Eye (tissue), 1 donor: ENCODE measurements around the gene PUM1.
"Not testable (repeated sequence)": the region's sequence is repeated elsewhere in the genome, so short reads cannot be mapped to it uniquely, and the experiment has no call there.

Source experiments
- DNase-seq: peaks from one replicate; pipeline ENCODE4 v3.0.0-alpha.2; 2015

PUM1 gene

DNA sequence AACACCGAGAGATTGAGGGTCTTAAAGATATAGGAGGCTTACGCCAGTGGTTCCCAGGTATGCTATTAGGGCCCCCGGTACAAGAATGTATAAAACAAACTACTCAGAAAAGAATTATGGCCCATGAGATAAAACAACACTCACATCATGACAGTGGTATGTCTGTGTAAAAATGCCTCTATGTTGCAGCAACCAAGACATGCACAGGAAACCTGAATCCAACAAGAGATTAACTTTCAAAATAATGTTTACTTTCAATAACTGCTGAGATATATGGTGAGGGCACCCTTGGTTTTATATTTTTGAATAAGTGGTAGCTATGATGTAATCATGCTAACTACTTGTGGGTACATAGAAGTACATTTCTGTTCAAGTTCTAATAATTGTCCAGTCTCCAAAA, 74.9 kb downstream of the PUM1 start:
- DNase-seq = no peak

DNA sequence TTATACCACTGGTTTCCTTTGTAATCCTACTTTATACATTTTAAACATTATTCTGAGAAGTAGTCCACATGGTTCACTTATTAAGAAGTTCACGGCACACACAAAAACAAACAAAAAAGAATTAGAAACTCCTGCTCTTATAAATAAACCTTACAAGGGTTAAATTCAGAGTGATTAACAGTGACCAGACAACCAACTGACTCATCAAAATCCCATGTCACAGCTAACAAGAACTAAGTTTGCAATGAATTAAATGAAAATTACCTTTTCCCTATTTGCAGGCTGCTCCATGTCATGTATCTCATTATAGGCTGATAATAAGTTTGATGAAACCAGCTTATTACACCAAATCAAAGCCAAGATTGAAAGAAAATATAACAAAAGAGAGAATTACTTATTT, 77.5 kb downstream of the PUM1 start:
- no peak for DNase-seq

DNA sequence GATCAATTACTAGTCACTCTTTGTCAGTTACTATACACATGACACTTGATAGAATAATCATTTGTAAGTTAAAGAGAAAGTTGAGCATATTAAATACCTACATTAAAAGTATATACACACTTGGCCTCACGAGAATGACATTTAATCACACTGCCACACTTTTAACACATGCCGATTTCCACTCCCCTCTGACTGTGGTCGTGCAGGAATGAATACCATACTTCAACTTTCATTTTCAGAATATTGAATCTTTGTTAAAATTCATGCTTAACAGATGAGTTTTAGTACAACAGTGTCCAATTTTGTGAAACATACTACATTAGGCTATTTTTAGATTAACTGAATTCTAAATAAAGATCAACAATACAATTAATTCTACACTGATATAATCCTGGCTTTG, 78.8 kb downstream of the PUM1 start:
- DNase-seq = no peak

DNA sequence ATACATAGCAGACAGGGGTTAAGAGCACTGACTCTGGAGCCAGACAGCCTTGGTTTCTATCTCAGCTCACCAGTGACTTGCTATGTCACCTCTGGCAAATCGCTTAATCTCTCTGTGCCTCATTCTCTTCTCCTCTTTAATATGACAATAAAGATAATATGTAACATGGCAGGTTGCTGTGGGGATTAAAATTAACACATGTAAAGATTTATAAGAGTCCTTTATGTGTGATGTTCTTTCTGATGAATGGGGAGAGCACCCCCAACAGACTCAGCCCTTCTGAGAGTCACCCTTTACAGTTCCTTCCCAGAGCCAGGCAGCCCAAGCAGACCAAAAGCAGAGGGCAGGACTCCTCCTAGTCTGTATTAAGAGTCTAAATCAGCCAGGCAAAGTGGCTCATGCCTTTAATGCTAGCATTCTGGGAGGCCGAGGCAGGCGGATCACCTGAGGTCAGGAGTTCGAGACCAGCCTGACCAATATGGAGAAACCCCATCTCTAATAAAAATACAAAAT, 80.5 kb downstream of the PUM1 start:
- DNase-seq = no peak

DNA sequence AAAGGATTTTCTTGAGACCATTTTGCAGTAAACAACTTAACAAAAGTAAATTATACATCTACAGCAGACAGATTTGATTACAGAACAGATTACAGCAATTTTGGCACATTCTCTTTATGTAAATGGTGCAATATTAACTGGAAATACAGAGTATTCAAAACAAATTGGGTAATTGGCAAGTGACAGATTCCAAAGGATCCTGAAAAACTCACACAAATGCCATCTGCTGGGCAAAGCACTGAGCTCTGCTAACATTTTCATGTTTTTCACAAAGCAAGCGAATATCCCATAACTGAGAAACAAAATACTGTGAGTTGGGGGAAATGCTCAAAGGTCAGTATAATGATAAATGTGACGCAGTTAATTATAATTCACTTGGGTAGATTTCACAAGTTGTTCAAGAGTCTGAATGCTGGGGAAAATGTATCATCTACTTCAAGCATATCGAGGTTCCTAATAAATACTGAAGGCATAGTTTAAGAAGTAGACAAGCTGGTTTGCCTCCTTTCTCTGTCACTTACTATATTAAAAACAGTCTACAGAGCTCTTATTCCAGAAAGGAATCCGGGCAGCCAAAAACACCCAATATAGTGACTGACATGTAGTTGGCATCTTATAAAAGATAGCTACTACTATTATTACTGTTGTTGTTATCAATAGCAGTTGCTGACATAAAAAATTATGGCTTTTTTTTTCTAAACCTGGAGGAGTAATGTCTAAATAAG, 81.2 kb downstream of the PUM1 start:
- DNase-seq = no peak

DNA sequence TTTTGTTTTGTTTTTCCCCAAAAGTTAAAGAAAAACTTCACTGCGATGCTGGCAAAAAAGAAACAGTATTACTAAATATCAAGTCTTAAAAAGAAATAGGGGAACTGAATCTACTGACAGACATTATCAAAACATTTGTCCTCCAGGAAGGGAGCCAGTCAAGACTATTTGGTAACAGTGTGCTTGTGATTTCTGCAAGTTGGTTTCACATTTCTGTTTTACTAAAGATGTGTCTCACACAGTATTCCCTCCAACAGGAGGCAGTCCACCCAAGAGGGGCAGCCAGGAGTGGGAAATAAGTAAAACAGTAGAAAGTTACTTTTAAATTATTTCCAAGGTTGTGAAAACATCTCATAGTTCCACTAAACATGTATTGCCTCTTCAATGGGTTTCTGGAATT, 82.6 kb downstream of the PUM1 start:
- DNase-seq = no peak

DNA sequence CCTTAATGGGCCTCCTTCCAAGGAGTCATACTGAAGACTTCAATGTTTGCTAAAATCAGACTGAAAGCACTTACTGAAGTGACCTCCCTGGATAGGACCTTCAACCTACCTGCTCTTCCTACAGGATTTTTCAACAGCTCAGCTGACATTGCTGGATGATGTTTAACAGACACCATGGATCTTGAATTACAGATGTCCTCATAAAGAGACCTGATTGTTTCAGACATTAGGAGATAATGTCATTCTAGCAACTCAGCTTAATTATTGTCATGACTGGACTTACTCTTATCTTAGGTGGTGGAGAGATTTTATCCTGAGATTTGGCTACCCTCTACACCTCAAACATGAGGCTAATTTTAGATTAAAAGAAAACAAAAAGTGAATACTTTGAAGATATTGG, 83.1 kb downstream of the PUM1 start:
- DNase-seq = no peak

DNA sequence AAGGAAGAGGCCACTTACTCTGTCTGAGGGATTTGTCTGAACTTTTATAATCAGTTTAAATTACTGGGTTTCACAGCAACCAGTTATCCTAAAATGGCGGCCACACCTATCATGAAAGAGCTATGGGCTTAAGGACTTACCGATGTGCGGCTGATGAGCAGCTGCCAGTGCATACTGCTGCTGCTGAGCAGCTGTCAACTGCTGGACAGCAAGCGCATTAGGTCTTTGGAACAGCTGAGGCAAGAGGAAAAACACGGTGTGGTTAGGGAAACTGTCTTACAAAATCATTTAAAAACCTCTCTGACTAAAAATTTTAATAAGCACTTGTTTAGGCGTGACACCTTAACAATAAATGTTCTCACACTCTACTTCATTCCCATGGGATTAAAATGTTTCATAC, 84.3 kb downstream of the PUM1 start:
- peak; percentile 49 for DNase-seq

DNA sequence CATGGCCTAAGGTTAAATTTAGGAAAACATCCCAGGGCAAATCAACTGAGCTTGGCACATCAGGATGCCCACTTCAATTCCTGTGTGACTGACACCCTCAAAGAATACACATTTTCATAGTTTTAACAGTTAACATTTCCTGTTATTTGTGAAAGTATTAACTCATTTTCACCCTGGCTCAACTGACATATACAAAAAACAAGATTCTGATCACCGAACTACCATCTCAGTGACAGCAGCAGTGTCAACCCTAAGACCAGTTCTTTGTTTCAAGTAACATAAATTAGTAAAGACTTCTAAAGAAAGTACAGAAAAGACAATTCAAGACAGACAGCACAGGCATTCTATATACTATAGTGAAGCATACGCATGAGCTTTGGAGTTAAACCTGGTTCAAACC, 88.0 kb downstream of the PUM1 start:
- DNase-seq = no peak

DNA sequence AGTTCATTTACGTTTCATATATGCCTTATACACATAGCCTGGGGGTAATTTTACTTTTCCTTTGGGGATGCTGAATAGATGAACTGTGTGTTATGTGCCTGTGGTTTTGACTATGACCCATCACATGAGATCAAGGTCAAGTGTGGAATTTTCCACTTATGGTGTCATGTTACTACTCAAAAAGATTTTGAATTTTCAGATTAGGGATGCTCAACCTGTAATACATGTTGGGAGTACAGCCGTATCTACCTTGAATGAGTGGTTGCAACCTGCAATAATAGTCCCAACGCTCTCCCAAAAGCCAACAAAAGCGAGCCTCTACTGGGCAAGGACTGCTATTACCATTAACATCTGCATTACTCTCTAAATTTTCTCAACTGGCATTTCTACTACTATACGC, 88.4 kb downstream of the PUM1 start:
- no peak for DNase-seq

DNA sequence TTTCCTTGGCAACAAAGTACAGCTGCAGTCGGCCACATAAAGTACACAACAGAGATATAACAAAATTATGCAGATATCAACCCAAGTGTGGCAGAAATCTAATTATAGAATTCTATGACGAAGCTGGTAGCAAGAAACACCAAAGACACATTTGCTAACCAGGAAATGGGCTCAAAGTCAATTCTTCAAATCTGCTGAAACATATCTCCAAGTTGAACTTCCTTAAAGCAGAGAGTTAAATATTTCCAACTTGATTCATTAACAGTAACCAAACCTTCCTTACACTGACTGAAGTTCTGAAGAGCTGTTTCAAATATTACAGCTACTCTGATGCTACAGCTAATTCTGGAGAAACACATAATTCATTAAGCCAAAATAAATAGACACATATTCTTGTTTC, 89.4 kb downstream of the PUM1 start:
- no peak for DNase-seq

DNA sequence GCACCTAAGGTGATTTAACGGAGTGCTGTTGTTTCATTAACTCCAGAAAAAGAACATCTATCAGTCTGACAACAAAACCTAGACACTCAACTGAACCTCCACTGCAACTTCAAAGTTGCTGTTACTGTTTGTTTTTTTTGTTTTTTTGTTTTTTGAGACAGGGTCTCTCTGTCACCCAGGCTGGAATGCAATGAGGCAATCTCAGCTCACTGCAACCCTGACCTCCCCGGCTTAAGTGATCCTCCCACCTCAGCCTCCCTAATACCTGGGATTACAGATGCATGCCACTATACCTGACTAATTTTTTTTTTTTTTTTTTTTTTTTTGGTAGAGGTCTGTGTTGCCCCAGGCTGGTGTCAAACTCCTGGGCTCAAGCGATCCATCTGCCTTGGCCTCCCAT, 90.3 kb downstream of the PUM1 start:
- DNase-seq = no peak

DNA sequence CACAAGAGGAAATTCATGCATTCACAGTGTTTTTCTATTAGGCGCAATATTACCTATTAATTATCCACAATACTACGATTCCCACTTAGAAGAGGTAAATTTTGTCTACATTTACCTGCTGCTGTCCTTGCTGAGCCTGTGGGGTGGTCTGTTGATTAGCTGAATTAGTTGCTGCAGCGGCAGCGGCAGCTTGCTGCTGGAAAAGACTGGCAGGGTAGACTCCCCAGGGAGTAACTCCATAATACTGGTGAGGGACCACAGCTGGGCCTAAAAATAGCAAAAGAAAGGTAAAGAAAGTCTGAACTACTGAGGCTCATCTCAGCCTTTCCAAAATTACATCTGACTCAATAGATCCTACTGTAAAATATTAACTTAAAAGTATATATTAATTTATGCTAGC, 91.0 kb downstream of the PUM1 start:
- DNase-seq = peak; percentile 24

DNA sequence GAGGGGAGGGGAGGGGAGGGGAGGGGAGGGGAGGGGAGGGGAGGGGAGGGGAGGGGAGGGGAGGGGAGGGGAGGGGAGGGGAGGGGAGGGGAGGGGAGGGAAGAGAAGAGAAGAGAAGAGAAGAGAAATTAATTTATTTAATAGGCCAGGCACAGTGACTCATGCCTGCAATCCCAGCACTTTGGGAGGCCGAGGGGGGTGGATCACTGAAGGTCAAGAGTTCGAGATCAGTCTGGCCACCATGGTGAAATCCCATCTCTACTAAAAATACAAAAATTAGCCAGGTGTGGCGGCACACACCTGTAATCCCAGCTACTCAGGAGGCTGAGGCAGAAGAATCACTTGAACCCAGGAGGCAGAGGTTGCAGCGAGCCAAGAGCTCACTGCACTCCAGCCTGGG, 93.2 kb downstream of the PUM1 start:
- not testable (repeated sequence) for DNase-seq

DNA sequence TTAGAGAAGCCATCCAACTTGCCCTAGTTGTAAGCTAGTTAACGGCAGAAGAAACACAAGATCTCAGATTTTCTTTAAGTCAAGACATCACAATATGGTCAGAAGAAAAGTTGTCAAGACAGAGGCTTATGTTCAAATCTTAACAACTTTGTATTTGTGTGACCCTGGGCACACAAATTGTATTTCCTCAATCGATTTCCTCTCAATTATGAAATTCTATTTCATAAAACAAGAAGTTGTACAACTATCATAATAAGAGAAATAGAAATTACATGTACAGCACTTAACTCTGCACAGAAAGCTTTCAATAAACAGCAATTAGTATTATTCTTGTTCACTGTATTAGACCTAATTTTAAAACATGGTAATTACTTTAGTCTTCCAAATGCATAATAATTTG, 94.0 kb downstream of the PUM1 start:
- DNase-seq = no peak

DNA sequence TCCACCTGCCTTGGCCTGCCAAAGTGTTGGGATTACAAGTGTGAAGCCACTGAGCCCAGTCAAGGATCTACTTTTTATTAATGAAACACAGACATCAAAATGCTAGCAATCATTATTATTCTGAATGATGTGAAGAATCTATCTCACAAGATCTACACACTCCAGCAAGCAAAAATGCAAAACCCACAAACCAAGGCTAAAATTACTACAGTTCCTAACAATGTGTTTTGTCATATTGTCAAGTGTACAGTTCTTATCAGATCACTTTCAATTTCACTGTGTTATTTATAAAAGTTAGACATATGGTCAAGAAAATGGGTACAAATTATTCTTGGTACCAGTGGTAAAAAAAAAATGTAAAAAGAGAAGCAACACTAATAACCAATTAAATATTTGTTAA, 95.6 kb downstream of the PUM1 start:
- no peak for DNase-seq

DNA sequence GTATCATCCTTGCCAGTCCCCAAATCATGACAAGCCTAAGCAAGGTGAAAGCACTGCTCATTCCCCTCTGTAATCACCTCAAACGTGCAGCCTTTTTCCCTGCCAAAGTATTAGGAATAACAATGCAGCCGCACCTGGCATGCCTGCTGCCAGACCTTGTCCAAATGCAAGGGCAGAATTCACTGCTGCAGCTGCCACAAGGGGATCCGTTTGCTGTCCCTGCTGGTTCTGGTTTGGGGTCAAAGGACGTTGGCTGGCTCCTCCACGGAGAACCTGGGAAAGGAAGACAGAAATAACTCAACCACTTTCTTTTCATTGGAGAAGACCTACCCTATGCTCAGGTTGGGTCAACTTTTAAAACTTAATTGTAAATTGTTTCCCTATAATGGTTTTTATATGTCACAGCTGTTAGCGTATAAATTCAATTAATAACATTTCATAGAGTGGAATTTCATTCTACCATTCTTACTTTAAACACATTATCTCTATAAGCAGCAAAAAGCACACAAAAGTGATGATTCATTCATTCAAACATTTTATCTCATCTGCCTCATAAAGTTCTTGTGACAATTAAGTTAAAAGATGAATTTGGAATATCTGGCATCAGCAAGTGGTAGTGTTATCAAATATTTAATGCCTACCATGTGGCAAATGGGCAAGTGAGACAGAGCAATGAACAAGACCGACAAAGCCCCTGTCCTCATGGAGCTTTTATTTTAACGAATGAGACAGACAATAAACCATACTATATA, 97.1 kb downstream of the PUM1 start:
- no peak for DNase-seq

DNA sequence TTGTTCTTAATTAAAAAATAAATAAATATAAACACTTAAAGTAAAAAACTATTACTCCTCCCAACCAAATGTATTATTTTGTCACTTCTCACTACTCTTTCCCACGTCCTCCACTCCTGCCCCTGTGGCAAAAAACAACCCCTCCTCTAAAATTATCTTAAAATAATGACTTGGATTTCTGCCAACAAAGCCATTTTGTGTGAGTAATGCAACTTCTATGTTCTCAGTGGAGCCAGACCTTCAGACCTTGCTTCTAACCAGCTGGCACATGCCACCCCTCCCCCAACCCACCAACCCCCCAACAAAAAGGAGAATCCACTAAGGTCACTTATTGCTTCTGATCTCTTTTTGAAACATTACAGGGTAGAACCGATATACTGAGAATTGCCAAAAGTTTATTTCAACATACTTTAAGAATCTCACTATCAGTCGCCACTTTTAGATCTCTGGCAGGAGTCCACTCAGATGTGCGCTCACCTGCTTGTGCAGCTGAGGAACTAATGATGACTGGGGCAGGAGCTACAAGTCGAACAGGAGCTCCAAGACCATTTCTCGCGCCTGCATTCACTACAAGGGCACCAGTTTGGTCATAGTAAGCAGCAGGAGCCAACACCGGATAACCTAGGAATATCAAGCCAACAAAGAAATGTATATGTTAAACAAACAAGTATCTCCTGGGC, 98.7 kb downstream of the PUM1 start:
- DNase-seq = peak; percentile 45

DNA sequence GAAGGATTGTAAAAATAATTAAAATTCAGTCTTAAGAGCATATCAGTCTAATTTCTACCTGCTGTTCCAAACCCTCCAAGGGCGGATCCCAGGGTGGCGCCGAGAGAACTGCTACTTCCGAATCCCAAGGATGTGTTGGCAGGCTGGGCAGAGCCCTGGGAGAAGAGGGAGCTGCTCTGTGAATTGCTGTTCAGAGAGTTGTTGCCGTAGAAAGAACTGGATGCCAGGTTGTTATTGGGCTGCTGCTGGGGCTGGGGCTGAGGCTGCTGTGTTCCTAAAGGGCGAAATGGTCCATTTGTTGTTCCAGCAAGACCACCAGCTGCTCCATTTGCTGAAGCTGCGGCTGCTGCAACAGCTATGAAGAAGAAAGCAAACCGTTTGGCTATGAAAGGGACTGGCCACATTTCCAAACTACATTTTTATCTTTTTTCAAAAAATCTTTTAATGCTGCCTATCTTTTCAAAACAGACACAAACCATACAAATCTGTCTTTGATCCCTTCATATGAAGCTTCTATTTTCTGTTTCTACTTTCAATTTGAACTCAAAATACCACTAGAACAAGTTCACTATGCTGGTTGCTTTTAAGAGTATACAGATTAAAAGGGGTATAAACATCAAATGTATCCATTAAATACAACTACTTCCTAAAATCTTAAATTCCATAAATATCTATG, 99.5 kb downstream of the PUM1 start:
- DNase-seq = no peak

DNA sequence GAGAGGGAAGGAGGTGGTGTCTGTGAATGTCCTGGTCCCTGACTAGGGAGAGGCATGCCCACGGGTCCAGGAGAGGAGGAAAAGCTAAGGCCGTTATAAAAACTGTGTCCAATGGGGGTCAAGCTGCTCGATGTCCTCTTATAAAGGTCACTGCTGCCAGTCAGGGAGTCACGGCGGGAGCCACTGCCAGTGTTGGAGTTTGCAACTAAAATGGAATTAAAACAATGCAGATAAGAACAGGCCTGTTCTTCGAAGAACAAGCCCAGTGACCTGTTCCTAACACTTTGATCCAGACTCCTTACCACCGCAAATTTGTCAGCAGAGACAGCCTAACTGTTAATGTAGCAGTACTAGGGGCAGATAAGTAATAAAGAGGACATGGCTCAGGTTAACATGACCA, 100.8 kb downstream of the PUM1 start:
- DNase-seq = no peak

DNA sequence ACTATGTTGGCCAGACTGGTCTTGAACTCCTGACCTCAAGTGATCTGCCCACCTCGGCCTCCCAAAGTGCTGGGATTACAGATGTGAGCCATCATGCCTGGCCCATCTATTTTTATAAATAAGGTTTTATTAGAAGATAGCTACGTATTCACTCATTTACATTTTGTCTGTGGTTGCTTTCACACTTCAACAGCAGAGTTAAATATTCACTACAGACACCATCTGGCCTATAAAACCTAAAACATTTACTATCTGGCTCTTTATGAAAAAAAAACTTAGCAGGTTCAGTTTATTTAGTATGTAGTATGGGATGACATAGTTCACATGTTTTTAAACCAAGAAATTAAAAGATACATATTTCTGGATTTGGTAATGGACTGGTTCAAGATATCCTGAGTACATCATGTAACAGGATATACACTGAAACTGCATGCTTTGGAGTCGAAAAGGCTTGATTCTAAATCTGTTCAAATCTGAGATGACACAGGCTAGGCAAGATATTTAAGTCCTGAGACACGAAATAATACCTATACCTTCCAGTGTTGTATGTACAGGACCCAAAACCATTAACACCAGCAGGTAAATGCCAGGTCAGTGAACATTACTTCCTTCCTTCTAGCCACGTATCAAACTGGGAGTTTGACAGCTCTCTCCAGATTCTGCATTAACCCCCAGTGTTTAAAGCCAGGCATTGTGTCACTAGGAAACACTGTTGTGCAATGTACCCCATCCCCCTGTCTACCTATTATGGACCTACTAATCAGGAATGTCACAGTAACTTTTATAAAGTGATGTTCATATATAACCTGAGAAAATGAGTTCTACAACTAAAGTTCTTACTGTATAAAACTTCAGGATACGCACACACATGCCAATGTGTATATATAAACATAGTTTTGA, 102.7 kb downstream of the PUM1 start:
- no peak for DNase-seq

DNA sequence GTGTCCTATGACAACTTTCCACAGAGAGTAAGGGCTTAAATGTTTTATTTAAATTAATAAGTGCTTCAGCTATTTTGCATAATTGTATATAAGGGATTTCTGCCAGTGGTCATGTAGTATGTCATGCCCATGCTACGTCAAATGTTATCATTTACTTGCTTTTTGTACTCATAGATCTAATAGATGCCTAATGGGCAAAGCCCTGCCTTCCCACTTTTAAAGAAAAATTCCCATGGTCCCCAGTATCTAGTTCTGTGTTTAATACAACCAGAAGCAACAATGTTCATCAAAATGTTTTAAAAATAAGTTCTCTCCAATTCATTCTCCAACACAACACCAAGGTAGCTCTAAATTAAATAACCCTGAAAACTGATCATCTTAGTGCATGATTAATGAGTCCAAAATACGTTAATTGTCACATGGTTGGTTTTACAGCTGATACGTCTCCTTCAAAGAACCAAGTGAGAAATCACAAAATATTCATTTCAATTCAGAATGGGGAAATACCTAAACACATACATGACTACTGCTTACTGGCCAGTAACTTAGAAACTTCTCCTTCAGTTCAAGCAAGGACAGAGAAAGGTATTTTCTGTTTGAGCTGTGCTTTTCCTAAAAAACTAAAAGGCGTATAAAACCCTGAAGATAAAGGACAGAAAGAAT, 107.8 kb downstream of the PUM1 start:
- no peak for DNase-seq
